ENCODE results near the gene ANKRD11. TPM values are rescaled to one million over a fixed set of nuclear protein-coding genes. Genes with fewer than 3 reads are reported as not detected.

The ANKRD11 gene
- polyA plus RNA-seq, 1 donor (not counting 4 experiments of a cell fraction or from before 2014, with no cell fraction given): 30.1 TPM

- H3K9me1 ChIP-seq (ENCODE audit: control insufficient read depth, extremely low read depth, insufficient read depth, low read length): peaks cover 2% of the 10 kb centered on the region
- no peaks in the 10 kb centered on the region for H4K20me1 ChIP-seq (ENCODE audit: control insufficient read depth, extremely low read depth, insufficient read depth, low read length)
- peaks cover 10% of the 10 kb centered on the region for H3K4me1 ChIP-seq (ENCODE audit: control insufficient read depth, extremely low read depth, insufficient read depth, low read length)
- H3K4me2 ChIP-seq (ENCODE audit: control insufficient read depth, extremely low read depth, insufficient read depth, low read depth, low read length): no peak overlapping the region
- FAIRE-seq (no peak), DNase-seq (ENCODE audit: low read depth, low spot score) (no peak)
- H3K27ac ChIP-seq (ENCODE audit: control insufficient read depth, insufficient read depth, low read length): no peak overlapping the region
- H3K9me3 ChIP-seq (ENCODE audit: control insufficient read depth, low read depth, low read length): no peaks in the 10 kb centered on the region
- H3K36me3 ChIP-seq (ENCODE audit: control insufficient read depth in 2 of 2, extremely low read depth in 1 of 2, insufficient read depth in 2 of 2, low read length in 2 of 2): peaks cover 0 to 5% of the 10 kb centered on the region in 2 experiments
- H3K27me3 ChIP-seq (ENCODE audit: control insufficient read depth, extremely low read depth, insufficient read depth, low read length): no peaks in the 10 kb centered on the region
- no peak overlapping the region for H3K9ac ChIP-seq (ENCODE audit: control insufficient read depth, extremely low read depth, insufficient read depth, low read length)
- no peak for TF ChIP-seq EZH2 (IDR thresholded peaks at IDR 0.05; ENCODE audit: low read length)
- no peak for TF ChIP-seq CTCF (optimal IDR thresholded peaks at IDR 0.05 in 1 of 3, IDR thresholded peaks at IDR 0.05 in 1 of 3, conservative IDR thresholded peaks at IDR 0.05 in 1 of 3; ENCODE audit: extremely low read depth in 1 of 3, insufficient read depth in 2 of 3, low read length in 3 of 3)
- H2AFZ ChIP-seq (ENCODE audit: control insufficient read depth, low read length): no peak overlapping the region
- no peak overlapping the region for H3K4me3 ChIP-seq (ENCODE audit: control insufficient read depth in 2 of 3, extremely low read depth in 1 of 3, insufficient read depth in 2 of 3, low read depth in 1 of 3, low read length in 3 of 3)
- peaks cover 19% of the 10 kb centered on the region for H3K79me2 ChIP-seq (ENCODE audit: control insufficient read depth, insufficient read depth, low read length)
- dilution Hi-C loops (cut with MboI; ENCODE audit: extremely low pct_ligation_motif_present, low sequenced_read_pairs): no loop called here
Measured at GRCh38 chr16:89495121-89495520, 4.8 kb upstream of the ANKRD11 start.

GRCh38 chr16:89493776-89494175 is 3.4 kb upstream of the ANKRD11 start:
- Histone ChIP-seq H3K79me2 (ENCODE audit: control insufficient read depth, insufficient read depth, low read length) (peaks cover 27% of the 10 kb centered on the region), H2AFZ (ENCODE audit: control insufficient read depth, low read length) (no peak overlapping the region), H3K4me2 (ENCODE audit: control insufficient read depth, extremely low read depth, insufficient read depth, low read depth, low read length) (no peak overlapping the region), H3K4me3 (ENCODE audit: control insufficient read depth in 2 of 3, extremely low read depth in 1 of 3, insufficient read depth in 2 of 3, low read depth in 1 of 3, low read length in 3 of 3) (no peak overlapping the region), H3K9me1 (ENCODE audit: control insufficient read depth, extremely low read depth, insufficient read depth, low read length) (peaks cover 2% of the 10 kb centered on the region), H3K27me3 (ENCODE audit: control insufficient read depth, extremely low read depth, insufficient read depth, low read length) (no peaks in the 10 kb centered on the region), H3K4me1 (ENCODE audit: control insufficient read depth, extremely low read depth, insufficient read depth, low read length) (peaks cover 10% of the 10 kb centered on the region), H3K9me3 (ENCODE audit: control insufficient read depth, low read depth, low read length) (no peaks in the 10 kb centered on the region), H3K27ac (ENCODE audit: control insufficient read depth, insufficient read depth, low read length) (no peak overlapping the region), H3K36me3 (ENCODE audit: control insufficient read depth in 2 of 2, extremely low read depth in 1 of 2, insufficient read depth in 2 of 2, low read length in 2 of 2) (peaks cover 0 to 5% of the 10 kb centered on the region in 2 experiments), H3K9ac (ENCODE audit: control insufficient read depth, extremely low read depth, insufficient read depth, low read length) (no peak overlapping the region), H4K20me1 (ENCODE audit: control insufficient read depth, extremely low read depth, insufficient read depth, low read length) (peaks cover under 1% of the 10 kb centered on the region)
- no peak for DNase-seq (ENCODE audit: low read depth, low spot score)
- FAIRE-seq: no peak
- TF ChIP-seq CTCF (optimal IDR thresholded peaks at IDR 0.05 in 1 of 3, IDR thresholded peaks at IDR 0.05 in 1 of 3, conservative IDR thresholded peaks at IDR 0.05 in 1 of 3; ENCODE audit: extremely low read depth in 1 of 3, insufficient read depth in 2 of 3, low read length in 3 of 3) (no peak), EZH2 (IDR thresholded peaks at IDR 0.05; ENCODE audit: low read length) (no peak)
- dilution Hi-C loops (cut with MboI; ENCODE audit: extremely low pct_ligation_motif_present, low sequenced_read_pairs): no loop called here
